ENCODE measurements around the gene CAPZB. TPM values are rescaled to one million over a fixed set of nuclear protein-coding genes. Genes with fewer than 3 reads are reported as not detected.

Gene CAPZB
- total and polyA plus RNA-seq, 10 donors: 139 to 386 (median 277) TPM

GRCh38 chr1:19348441-19349198 lies 136.7 kb downstream of the CAPZB start:
- TF ChIP-seq POLR2AphosphoS5 (IDR thresholded peaks at IDR 0.05) (no peak), POLR2A (IDR thresholded peaks at IDR 0.05) (no peak), CTCF (IDR thresholded peaks at IDR 0.05 in 8 of 11, conservative IDR thresholded peaks at IDR 0.05 in 3 of 11) (no peak)
- H3K27ac ChIP-seq: peak overlapping the region in 3 of 8 donors; percentile 53 to 58 (median 53)
- no peaks in the 10 kb centered on the region for H3K9me3 ChIP-seq
- no peaks in the 10 kb centered on the region for H3K27me3 ChIP-seq (replicated peaks in 1 of 7)
- WGBS, 5 donors: 78 to 94% (median 89%) methylated on average over 14 to 15 of the region's 15 CpGs
- peaks cover 0 to 74% (median 23%) of the 10 kb centered on the region in 6 donors for H3K4me1 ChIP-seq
- no peak for DNase-seq
- H3K4me3 ChIP-seq: no peak overlapping the region
- H3K36me3 ChIP-seq: peaks cover 0 to 96% (median 69%) of the 10 kb centered on the region in 6 donors
- intact Hi-C loops (cut with DNase I; ENCODE audit: low total_unique reads): no loop called here

- H3K27ac ChIP-seq: peak overlapping the region in 3 of 8 donors; percentile 53 to 58 (median 53)
- TF ChIP-seq POLR2A (IDR thresholded peaks at IDR 0.05) (no peak), CTCF (IDR thresholded peaks at IDR 0.05 in 8 of 11, conservative IDR thresholded peaks at IDR 0.05 in 3 of 11) (no peak), POLR2AphosphoS5 (IDR thresholded peaks at IDR 0.05) (no peak)
- intact Hi-C loops (cut with DNase I; ENCODE audit: low total_unique reads): no loop called here
- no peaks in the 10 kb centered on the region for H3K9me3 ChIP-seq
- H3K4me1 ChIP-seq: peaks cover 0 to 65% (median 18%) of the 10 kb centered on the region in 6 donors
- no peak for DNase-seq
- peaks cover 0 to 96% (median 69%) of the 10 kb centered on the region in 6 donors for H3K36me3 ChIP-seq
- WGBS, 5 donors: 60 to 77% (median 70%) methylated on average over 14 of the region's 14 CpGs
- peak overlapping the region in 1 of 8 donors; percentile 21 for H3K4me3 ChIP-seq
- H3K27me3 ChIP-seq (replicated peaks in 1 of 7): no peaks in the 10 kb centered on the region
Measured at GRCh38 chr1:19347533-19348172, 137.7 kb downstream of the CAPZB start.

GRCh38 chr1:19346026-19346425 lies 139.3 kb downstream of the CAPZB start:
- Histone ChIP-seq H3K4me1 (peaks cover 0 to 63% (median 16%) of the 10 kb centered on the region in 6 donors), H3K9me3 (no peaks in the 10 kb centered on the region), H3K36me3 (peaks cover 0 to 96% (median 64%) of the 10 kb centered on the region in 6 donors), H3K27ac (no peak overlapping the region), H3K4me3 (no peak overlapping the region), H3K27me3 (replicated peaks in 1 of 7) (no peaks in the 10 kb centered on the region)
- intact Hi-C loops (cut with DNase I; ENCODE audit: low total_unique reads): no loop called here
- no peak for TF ChIP-seq POLR2A (IDR thresholded peaks at IDR 0.05)
- TF ChIP-seq POLR2AphosphoS5 (IDR thresholded peaks at IDR 0.05): no peak
- no peak for TF ChIP-seq CTCF (IDR thresholded peaks at IDR 0.05 in 8 of 11, conservative IDR thresholded peaks at IDR 0.05 in 3 of 11)
- WGBS, 5 donors: 57 to 83% (median 64%) methylated on average over 6 of the region's 6 CpGs
- DNase-seq: no peak

- Histone ChIP-seq H3K9me3 (no peaks in the 10 kb centered on the region), H3K4me3 (no peak overlapping the region), H3K4me1 (peaks cover 0 to 67% (median 16%) of the 10 kb centered on the region in 6 donors), H3K27ac (no peak overlapping the region), H3K36me3 (peaks cover 3 to 96% (median 66%) of the 10 kb centered on the region in 6 donors), H3K27me3 (replicated peaks in 1 of 7) (no peaks in the 10 kb centered on the region)
- peak in 1 of 3 donors; percentile 47 for TF ChIP-seq POLR2AphosphoS5 (IDR thresholded peaks at IDR 0.05)
- no peak for TF ChIP-seq CTCF (IDR thresholded peaks at IDR 0.05 in 8 of 11, conservative IDR thresholded peaks at IDR 0.05 in 3 of 11)
- TF ChIP-seq POLR2A (IDR thresholded peaks at IDR 0.05): no peak
- intact Hi-C loops (cut with DNase I; ENCODE audit: low total_unique reads): no loop called here
- 85 to 97% (median 94%) methylated on average over 3 to 8 of the region's 8 CpGs for WGBS, 5 donors
- no peak for DNase-seq
Measured at GRCh38 chr1:19345391-19345790, 139.9 kb downstream of the CAPZB start.

Measured in spleen (tissue), 11 donors.